GM23338 (cell line): Measurements from ENCODE around the gene OPRL1. TPM values are rescaled to one million over a fixed set of nuclear protein-coding genes. Genes with fewer than 3 reads are reported as not detected.

Source experiments
- microRNA-seq: library from miRNA; unstranded; fragments of <30 nt; microRNA quantifications from one replicate; pipeline ENCODE4, GENCODE V29; 2017
- polyA plus RNA-seq: library from polyadenylated mRNA; unstranded; fragments of >200 nt; fragmentation: Nextera tagmentation; extraction: Ambion mirVana; gene quantifications from 2 replicates; pipeline ENCODE4 v1.2.1, GENCODE V29; 2016
- small RNA-seq: library from RNA; depleted of rRNA; stranded (forward); fragments of <200 nt; gene quantifications from one replicate; pipeline ENCODE3, GENCODE V24; 2014; ENCODE audit warnings: low replicate concordance
- total RNA-seq: library from RNA; depleted of rRNA; stranded (reverse); fragments of >200 nt; shearing (Covaris generic); gene quantifications from 2 replicates; pipeline ENCODE4 v1.2.3, GENCODE V29; 2014; rRNA removed

OPRL1 gene
- total and polyA plus RNA-seq, 2 experiments from 2014 or later = 0.27 to 1.1 TPM

Small RNAs within 50 kb of the gene (microRNA-seq; reads per million reads assigned to microRNA genes)
- gene MIR6813 = not detected

Small RNAs within 50 kb of the gene (small RNA-seq; reads per million reads assigned to genes)
- gene AL355803.1 (not detected), gene MIR6813 (not detected)

Other genes starting within 250 kb of the OPRL1 start
- 23.0 and 26.9 TPM in 2 replicates for gene ZBTB46, start 248.8 kb upstream of the OPRL1 start, total RNA-seq
- gene ZBTB46, start 248.8 kb upstream of the OPRL1 start, polyA plus RNA-seq = 3.2 TPM in 2 replicates
- not detected in 2 replicates for gene ABHD16B, start 218.6 kb upstream of the OPRL1 start, total RNA-seq
- not detected in 2 replicates for gene ABHD16B, start 218.6 kb upstream of the OPRL1 start, polyA plus RNA-seq
- gene TPD52L2, start 214.8 kb upstream of the OPRL1 start, total RNA-seq = 103 and 104 TPM in 2 replicates
- 39.5 and 40.2 TPM in 2 replicates for gene TPD52L2, start 214.8 kb upstream of the OPRL1 start, polyA plus RNA-seq
- 29.5 and 33.5 TPM in 2 replicates for gene DNAJC5, start 185.0 kb upstream of the OPRL1 start, total RNA-seq
- 6.9 and 7.1 TPM in 2 replicates for gene DNAJC5, start 185.0 kb upstream of the OPRL1 start, polyA plus RNA-seq
- 46.5 and 56.8 TPM in 2 replicates for gene UCKL1, start 123.7 kb upstream of the OPRL1 start, total RNA-seq
- gene UCKL1, start 123.7 kb upstream of the OPRL1 start, polyA plus RNA-seq = 82.5 and 89.3 TPM in 2 replicates
- gene ZNF512B, start 110.2 kb upstream of the OPRL1 start, total RNA-seq = 21.4 and 28.8 TPM in 2 replicates
- 6.0 and 6.1 TPM in 2 replicates for gene ZNF512B, start 110.2 kb upstream of the OPRL1 start, polyA plus RNA-seq
- gene SAMD10, start 100.4 kb upstream of the OPRL1 start, total RNA-seq = 2.8 and 7.3 TPM in 2 replicates
- gene SAMD10, start 100.4 kb upstream of the OPRL1 start, polyA plus RNA-seq = 2.1 and 3.2 TPM in 2 replicates
- gene PRPF6, start 99.0 kb upstream of the OPRL1 start, total RNA-seq = 73.5 and 79.9 TPM in 2 replicates
- gene PRPF6, start 99.0 kb upstream of the OPRL1 start, polyA plus RNA-seq = 53.8 and 56.2 TPM in 2 replicates
- gene C20orf204, start 43.9 kb upstream of the OPRL1 start, total RNA-seq = 0.73 and 0.85 TPM in 2 replicates
- 0.68 and 0.82 TPM in 2 replicates for gene C20orf204, start 43.9 kb upstream of the OPRL1 start, polyA plus RNA-seq
- gene SOX18, start 30.4 kb upstream of the OPRL1 start, total RNA-seq = 0.21 TPM in 1 of 2 replicates, not detected in the other
- not detected in 2 replicates for gene SOX18, start 30.4 kb upstream of the OPRL1 start, polyA plus RNA-seq
- 15.0 and 21.0 TPM in 2 replicates for gene TCEA2, start 16.9 kb upstream of the OPRL1 start, total RNA-seq
- 54.4 and 58.9 TPM in 2 replicates for gene TCEA2, start 16.9 kb upstream of the OPRL1 start, polyA plus RNA-seq
- 15.0 and 19.7 TPM in 2 replicates for gene RGS19, start 564 bp upstream of the OPRL1 start, total RNA-seq
- 12.5 and 13.1 TPM in 2 replicates for gene RGS19, start 564 bp upstream of the OPRL1 start, polyA plus RNA-seq
- gene LKAAEAR1, start 4.3 kb downstream of the OPRL1 start, total RNA-seq = 1.1 TPM in 1 of 2 replicates, not detected in the other
- 1.8 and 2.4 TPM in 2 replicates for gene LKAAEAR1, start 4.3 kb downstream of the OPRL1 start, polyA plus RNA-seq
- not detected in 2 replicates for gene NPBWR2, start 27.5 kb downstream of the OPRL1 start, total RNA-seq
- not detected in 2 replicates for gene NPBWR2, start 27.5 kb downstream of the OPRL1 start, polyA plus RNA-seq
- gene MYT1, start 84.4 kb downstream of the OPRL1 start, total RNA-seq = 0.83 and 1.6 TPM in 2 replicates
- 1.1 and 1.6 TPM in 2 replicates for gene MYT1, start 84.4 kb downstream of the OPRL1 start, polyA plus RNA-seq
- gene PCMTD2, start 175.7 kb downstream of the OPRL1 start, total RNA-seq = 76.1 and 104 TPM in 2 replicates
- gene PCMTD2, start 175.7 kb downstream of the OPRL1 start, polyA plus RNA-seq = 25.7 and 33.8 TPM in 2 replicates